GM12864 (cell line): ENCODE data around the gene KRTAP9-2.
"Not testable (repeated sequence)": the region's sequence is repeated elsewhere in the genome, so short reads cannot be mapped to it uniquely, and the experiment has no call there.

Source experiments
- DNase-seq: peaks from one replicate; pipeline ENCODE4 v3.0.0-alpha.2; 2011; ENCODE audit warnings: low read depth
- H3K4me3 ChIP-seq: 2 replicates; pipeline ENCODE4 v1.5.1; 2011; ENCODE audit warnings: mild to moderate bottlenecking, low read depth, low read length, control low read depth
- TF ChIP-seq, protein P1 (sequence below): IDR thresholded peaks from 2 replicates; pipeline ENCODE4 v1.5.1; 2011; ENCODE audit warnings: low read depth, mild to moderate bottlenecking, moderate library complexity, low read length, control low read depth, inconsistent platforms; ENCODE audit errors: missing control alignments

Gene KRTAP9-2, protein sequence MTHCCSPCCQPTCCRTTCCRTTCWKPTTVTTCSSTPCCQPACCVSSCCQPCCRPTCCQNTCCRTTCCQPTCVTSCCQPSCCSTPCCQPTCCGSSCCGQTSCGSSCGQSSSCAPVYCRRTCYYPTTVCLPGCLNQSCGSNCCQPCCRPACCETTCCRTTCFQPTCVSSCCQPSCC

DNA sequence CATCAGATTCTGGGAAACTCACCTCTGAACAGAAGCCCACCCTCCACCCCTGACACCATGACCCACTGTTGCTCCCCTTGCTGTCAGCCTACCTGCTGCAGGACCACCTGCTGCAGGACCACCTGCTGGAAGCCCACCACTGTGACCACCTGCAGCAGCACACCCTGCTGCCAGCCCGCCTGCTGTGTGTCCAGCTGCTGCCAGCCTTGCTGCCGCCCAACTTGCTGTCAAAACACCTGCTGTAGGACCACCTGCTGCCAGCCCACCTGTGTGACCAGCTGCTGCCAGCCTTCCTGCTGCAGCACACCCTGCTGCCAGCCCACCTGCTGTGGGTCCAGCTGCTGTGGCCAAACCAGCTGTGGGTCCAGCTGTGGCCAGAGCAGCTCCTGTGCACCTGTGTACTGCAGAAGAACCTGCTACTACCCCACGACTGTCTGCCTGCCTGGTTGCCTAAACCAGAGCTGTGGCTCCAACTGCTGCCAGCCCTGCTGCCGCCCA, at the start of gene KRTAP9-2:
Gene KRTAP9-2, plus strand, starts transcription at position 51 of the 498 bp plus-strand sequence. Its CDS starts 7 bp downstream, at position 58.
- DNase-seq, H3K4me3 ChIP-seq: not testable (repeated sequence)

DNA sequence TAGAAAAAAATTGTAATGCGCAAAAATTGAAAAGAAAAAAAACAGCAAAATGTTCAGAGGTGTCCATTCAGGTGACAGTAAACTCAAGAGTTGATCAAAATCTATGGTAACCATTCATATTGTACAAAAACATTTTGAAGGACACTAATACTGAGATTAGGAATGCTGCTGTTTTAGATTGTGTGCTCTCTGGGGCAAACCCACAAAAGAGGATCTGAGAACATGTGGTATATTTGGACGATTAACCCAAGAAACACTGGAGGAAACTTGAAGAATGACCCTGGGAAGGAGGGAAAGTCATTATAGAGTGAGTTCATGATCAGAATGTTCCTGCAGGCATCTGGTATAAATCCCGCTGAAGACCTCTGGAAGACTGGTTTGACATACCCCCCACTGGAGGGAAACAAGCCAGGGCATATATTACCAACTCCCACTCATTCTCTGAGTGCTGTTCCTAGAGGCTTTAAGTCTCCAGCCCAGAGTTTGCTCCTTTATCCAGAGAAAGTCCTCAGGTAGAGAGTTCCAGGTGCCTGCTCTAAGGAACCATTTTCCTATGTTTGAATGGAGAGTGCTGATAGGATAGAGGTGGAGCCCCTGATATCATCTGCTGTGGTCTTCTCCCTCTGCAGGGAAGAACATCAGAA, 49.6 kb upstream of the KRTAP9-2 start:
- DNase-seq, result no peak
- no peak overlapping the region for H3K4me3 ChIP-seq
- TF ChIP-seq, protein P1, sequence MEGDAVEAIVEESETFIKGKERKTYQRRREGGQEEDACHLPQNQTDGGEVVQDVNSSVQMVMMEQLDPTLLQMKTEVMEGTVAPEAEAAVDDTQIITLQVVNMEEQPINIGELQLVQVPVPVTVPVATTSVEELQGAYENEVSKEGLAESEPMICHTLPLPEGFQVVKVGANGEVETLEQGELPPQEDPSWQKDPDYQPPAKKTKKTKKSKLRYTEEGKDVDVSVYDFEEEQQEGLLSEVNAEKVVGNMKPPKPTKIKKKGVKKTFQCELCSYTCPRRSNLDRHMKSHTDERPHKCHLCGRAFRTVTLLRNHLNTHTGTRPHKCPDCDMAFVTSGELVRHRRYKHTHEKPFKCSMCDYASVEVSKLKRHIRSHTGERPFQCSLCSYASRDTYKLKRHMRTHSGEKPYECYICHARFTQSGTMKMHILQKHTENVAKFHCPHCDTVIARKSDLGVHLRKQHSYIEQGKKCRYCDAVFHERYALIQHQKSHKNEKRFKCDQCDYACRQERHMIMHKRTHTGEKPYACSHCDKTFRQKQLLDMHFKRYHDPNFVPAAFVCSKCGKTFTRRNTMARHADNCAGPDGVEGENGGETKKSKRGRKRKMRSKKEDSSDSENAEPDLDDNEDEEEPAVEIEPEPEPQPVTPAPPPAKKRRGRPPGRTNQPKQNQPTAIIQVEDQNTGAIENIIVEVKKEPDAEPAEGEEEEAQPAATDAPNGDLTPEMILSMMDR, result no peak

DNA sequence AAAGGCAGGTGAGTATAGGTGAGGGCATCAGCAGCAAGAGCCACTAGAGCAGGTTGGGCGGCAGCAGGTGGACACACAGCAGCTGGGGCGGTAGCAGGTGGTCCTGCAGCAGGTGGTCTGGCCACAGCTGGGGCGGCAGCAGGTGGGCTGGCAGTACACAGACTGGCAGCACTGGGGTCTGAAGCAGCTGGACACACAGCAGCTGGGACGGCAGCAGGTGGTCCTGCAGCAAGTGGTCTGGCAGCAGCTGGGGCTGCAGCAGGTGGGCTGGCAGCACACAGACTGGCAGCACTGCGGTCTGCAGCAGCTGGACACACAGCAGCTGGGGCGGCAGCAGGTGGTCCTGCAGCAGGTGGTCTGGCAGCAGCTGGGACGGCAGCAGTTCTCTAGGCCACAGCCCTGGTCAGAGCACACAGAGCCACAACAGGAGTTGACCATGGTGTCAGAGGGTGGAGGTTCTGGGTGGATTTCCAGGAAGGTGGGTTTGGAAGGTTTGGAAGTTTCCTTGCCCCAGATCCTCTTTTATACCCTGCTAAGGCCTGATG, 48.6 kb upstream of the KRTAP9-2 start, which contains the start of gene KRTAP4-2:
Gene KRTAP4-2, minus strand, starts transcription at position 495 of the 545 bp plus-strand sequence. Its CDS starts 57 bp downstream, at position 438.
- TF ChIP-seq, protein P1, result no peak
- DNase-seq, result no peak

DNA sequence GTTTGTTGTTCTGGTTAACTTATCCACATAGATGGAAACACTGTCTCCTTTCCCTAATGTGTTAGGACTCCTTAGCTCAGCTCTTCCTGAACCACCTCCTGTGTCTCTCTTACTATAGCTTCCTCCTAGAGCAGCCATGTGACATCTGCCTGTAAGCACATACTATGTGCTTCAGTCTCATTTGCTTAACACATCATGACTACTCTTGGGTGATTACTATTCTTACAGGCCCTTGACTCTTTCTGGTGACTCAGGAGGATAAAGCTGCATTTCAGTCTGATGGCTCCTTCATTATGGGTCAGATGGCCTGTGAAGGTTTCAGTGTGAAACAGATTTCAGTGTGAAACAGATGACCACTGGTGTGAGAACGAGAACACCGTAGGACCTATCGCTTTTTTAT, 48.1 kb upstream of the KRTAP9-2 start:
- DNase-seq, result no peak
- H3K4me3 ChIP-seq, result no peak overlapping the region
- TF ChIP-seq, protein P1, result no peak

More for the DNA sequence above, 48.6 kb upstream of the KRTAP9-2 start, which contains the start of gene KRTAP4-2:
- H3K4me3 ChIP-seq, result no peak within 1 kb of the TSS

DNA sequence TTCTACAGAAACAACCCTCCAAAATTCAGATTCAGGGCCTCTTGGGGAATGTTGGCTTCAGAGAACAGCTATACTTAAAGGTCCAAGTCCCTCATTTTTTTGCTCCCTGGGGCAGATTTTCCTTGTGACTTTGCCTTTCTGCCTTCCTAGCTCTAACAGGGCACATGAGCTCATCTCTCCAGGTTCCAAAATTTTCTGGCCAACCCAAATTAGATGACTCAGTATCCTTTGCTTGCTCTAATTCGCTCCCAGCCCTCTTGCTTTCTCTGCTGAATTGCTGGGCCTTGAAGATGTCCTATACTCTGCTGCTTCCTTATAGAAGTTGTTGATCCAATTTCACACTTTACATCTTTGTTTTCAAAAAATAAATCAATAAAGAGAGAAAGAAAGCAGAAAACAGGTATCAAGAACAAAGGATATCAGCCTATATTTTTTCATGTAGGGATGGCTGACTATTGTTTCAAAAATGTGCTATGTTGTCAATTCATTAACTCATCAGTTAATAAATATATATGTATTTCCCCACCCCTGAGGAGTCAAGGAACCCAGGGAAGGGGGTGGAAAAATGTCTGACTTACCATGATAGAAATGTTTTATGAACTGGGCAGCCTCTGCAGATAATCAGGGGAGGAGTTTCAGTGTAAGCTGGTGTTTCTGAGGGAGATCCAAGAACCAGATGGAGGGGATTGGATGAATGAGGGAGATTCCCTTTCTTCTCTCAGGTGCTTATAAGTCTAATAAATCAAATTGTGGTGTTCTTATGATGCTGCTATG, 47.4 kb upstream of the KRTAP9-2 start:
- DNase-seq, result no peak
- H3K4me3 ChIP-seq, result no peak overlapping the region
- TF ChIP-seq, protein P1, result no peak

DNA sequence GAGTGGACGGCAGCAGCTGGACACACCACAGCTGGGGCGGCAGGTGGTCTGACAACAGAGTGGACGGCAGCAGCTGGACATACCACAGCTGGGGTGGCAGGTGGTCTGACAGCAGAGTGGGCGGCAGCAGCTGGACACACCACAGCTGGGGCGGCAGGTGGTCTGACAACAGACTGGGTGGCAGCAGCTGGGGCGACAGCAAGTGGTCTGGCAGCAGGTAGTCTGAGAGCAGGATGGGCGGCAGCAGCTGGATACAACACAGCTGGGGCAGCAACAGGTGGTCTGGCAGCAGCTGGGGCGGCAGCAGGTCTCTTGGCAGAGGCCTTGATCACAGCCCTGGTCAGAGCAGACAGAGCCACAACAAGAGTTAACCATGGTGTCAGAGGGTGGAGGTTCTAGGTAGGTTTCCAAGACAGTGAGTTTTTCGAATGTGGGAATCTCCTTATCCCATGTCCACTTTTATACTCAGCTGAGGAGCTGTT, 41.9 kb upstream of the KRTAP9-2 start, which contains the start of gene KRTAP4-1:
Gene KRTAP4-1, minus strand, starts transcription at position 432 of the 482 bp plus-strand sequence. Its CDS starts 57 bp downstream, at position 375.
- no peak within 1 kb of the TSS for H3K4me3 ChIP-seq
- TF ChIP-seq, protein P1, result no peak
- DNase-seq, result no peak

DNA sequence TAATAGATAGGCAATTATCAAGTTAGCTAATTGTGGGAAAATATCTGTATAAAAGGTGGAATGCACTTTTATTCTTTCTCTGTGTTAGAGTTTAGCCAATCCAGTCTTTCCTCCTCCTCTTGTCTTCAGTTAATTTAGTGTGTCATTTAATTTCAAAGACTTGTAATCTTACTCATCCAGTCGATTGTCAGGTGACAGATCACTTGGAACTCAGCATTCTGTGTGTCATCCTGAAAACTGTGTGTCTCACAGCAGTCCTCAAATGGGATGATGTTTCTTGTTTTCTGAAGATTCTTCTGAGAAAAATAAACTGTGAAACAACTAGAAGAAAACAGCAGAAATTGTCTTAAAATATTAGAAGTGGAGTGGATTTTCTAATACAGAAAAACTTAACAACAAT, 41.4 kb upstream of the KRTAP9-2 start:
- no peak overlapping the region for H3K4me3 ChIP-seq
- DNase-seq, result no peak
- TF ChIP-seq, protein P1, result no peak
